PC-3 (cell line): ENCODE results near the gene PSMD13. TPM values are rescaled to one million over a fixed set of nuclear protein-coding genes. Genes with fewer than 3 reads are reported as not detected.

Experiments used
- ATAC-seq: fragments of 200-7000 bp; cut with Tn5 transposase; 2 replicates; pipeline ENCODE4 v1.9.1; 2020; ENCODE audit warnings: mild to moderate bottlenecking, moderate library complexity
- BruUV-seq: library from RNA; stranded (reverse); fragments of 400-500 nt; replicated peaks from 2 replicates; lab custom pipeline; 2021; lab: Mats Ljungman, UMichigan
- CTCF ChIA-PET: fragments of 300-600 bp; sonication (Branson Sonifier 250); formaldehyde crosslinking; loops from one replicate; lab custom pipeline; 2022; ENCODE audit warnings: antibody characterized with exemption; lab: Charles Lee
- POLR2A ChIA-PET: fragments of 300-600 bp; sonication (Branson Sonifier 250); formaldehyde crosslinking; loops from one replicate; lab custom pipeline; 2022; ENCODE audit warnings: antibody characterized with exemption; ENCODE audit not compliant: unreplicated experiment; lab: Charles Lee
- DNase-seq: peaks from one replicate; pipeline ENCODE4 v3.0.0-alpha.2; 2015
- H2AFZ ChIP-seq: fragments of 300-600 bp; sonication (generic); 2 replicates; pipeline ENCODE4 v1.6.0; 2016; ENCODE audit warnings: antibody characterized with exemption, low read length
- H3F3A ChIP-seq: fragments of 300-600 bp; sonication (generic); one replicate; pipeline ENCODE4 v1.6.0; 2017; ENCODE audit warnings: antibody characterized with exemption, low read length, control low read depth, mild to moderate bottlenecking; ENCODE audit not compliant: unreplicated experiment
- H3K27ac ChIP-seq: fragments of 300-600 bp; sonication (generic); 2 replicates; pipeline ENCODE4 v1.5.1; 2016; ENCODE audit warnings: mild to moderate bottlenecking, low read length
- H3K27me3 ChIP-seq: fragments of 300-600 bp; sonication (generic); 2 replicates; pipeline ENCODE4 v1.6.1; 2016; ENCODE audit warnings: low read length, mixed read lengths
- H3K36me3 ChIP-seq: fragments of 300-600 bp; sonication (generic); 2 replicates; pipeline ENCODE4 v1.6.1; 2016; ENCODE audit warnings: low read depth, mixed run types, low read length, mixed read lengths
- H3K4me1 ChIP-seq: fragments of 300-600 bp; sonication (generic); 2 replicates; pipeline ENCODE4 v1.5.1; 2016; ENCODE audit warnings: low read length; ENCODE audit not compliant: insufficient read depth
- H3K4me2 ChIP-seq: fragments of 300-600 bp; sonication (generic); 2 replicates; pipeline ENCODE4 v1.6.0; 2016; ENCODE audit warnings: low read length
- H3K4me3 ChIP-seq: fragments of 300-600 bp; sonication (generic); 2 replicates; pipeline ENCODE4 v1.5.1; 2016; ENCODE audit warnings: mild to moderate bottlenecking, low read length, mixed read lengths
- H3K79me2 ChIP-seq: fragments of 300-600 bp; sonication (generic); 2 replicates; pipeline ENCODE4 v1.6.1; 2017; ENCODE audit warnings: low read length, mixed read lengths
- H3K9ac ChIP-seq: fragments of 300-600 bp; sonication (generic); 2 replicates; pipeline ENCODE4 v1.6.0; 2016; ENCODE audit warnings: mild to moderate bottlenecking, low read length
- H3K9me2 ChIP-seq: fragments of 300-600 bp; sonication (generic); replicated peaks from 2 replicates; pipeline ENCODE4 v1.6.1; 2016; ENCODE audit warnings: mixed run types, low read length, mixed read lengths
- H3K9me3 ChIP-seq: fragments of 300-600 bp; sonication (generic); 2 replicates; pipeline ENCODE4 v1.6.1; 2016; ENCODE audit warnings: low read length, mixed read lengths
- H4K20me1 ChIP-seq: fragments of 300-600 bp; sonication (generic); 2 replicates; pipeline ENCODE4 v1.6.1; 2016; ENCODE audit warnings: low read length, mixed read lengths
- CTCF ChIP-seq: fragments of 300-600 bp; sonication (generic); conservative IDR thresholded peaks from 2 replicates; pipeline ENCODE4 v1.5.1; 2017; ENCODE audit warnings: antibody characterized with exemption, low read depth, mild to moderate bottlenecking, low read length
- EZH2 ChIP-seq: fragments of 300-600 bp; sonication (generic); IDR thresholded peaks from one replicate; pipeline ENCODE4 v1.6.1; 2017; ENCODE audit warnings: antibody characterized with exemption, mild to moderate bottlenecking, low read length; ENCODE audit not compliant: unreplicated experiment
- EZH2phosphoT487 ChIP-seq: fragments of 300-600 bp; sonication (generic); IDR thresholded peaks from 2 replicates; pipeline ENCODE4 v1.6.1; 2018; ENCODE audit warnings: mild to moderate bottlenecking, antibody characterized with exemption, low read length, borderline replicate concordance
- intact Hi-C: fragments of 100-400 bp; cut with micrococcal nuclease; formaldehyde crosslinking; loops from 2 replicates; pipeline ENCODE4 v1.9.0; 2023
- total RNA-seq: library from RNA; depleted of rRNA; stranded (reverse); fragments of >200 nt; gene quantifications from 2 replicates; pipeline ENCODE4 v1.2.3, GENCODE V29; 2014

PSMD13 gene
- total RNA-seq, 1 experiment from 2014 or later, result 255 TPM

DNA sequence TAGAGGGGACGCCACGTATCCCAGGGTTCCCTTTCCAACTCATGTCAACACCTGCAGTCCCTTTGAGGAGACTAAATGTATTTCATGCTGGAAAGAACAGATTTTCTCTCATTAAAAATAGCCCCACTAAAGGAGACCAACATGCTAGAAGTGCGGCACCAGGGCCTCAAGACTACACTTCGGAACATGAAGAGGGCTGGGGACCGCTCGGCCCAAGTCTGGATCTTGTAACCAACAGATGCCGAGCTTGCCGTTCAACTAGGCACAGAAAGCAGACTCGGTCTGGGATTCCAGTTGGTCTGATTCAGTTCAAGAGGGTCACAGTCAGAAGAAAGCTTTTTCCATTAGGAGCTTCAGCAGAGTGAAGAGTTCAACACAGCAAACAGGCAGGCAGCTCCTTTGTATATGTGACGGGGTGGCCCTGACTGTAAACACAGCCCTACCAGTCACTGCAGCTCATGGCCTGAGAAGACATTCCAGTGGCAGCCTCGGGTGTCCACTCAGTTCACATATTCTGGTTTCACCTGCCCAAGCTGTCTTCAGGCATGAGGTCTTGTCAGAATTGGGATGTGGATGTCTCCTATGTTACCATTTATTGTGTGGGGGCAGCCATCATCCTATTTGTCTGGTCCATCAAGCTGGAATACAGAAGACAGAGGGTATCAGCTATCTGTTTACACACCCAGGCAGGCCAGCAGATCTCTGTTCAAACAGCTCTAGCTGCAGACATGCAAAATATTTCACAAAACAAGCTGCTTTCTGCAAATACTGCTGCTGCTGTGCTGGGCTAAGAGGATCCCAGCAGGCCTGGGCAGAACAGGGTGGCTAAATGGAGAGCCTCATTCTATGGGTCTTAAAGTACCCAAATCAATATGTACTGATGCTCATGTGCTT is 20.4 kb upstream of the PSMD13 start:
- Histone ChIP-seq H3K4me3 (no peak overlapping the region), H3F3A (no peaks in the 10 kb centered on the region), H3K4me1 (no peaks in the 10 kb centered on the region), H3K27ac (no peak overlapping the region), H3K79me2 (peaks cover 2% of the 10 kb centered on the region), H3K36me3 (peaks cover 28% of the 10 kb centered on the region), H4K20me1 (no peaks in the 10 kb centered on the region), H3K9me2 (no peaks in the 10 kb centered on the region), H3K4me2 (no peak overlapping the region), H3K9ac (no peak overlapping the region), H3K27me3 (no peaks in the 10 kb centered on the region), H3K9me3 (no peaks in the 10 kb centered on the region), H2AFZ (no peak overlapping the region)
- DNase-seq (no peak), ATAC-seq (0 out of 2 replicates have a peak, but pooled peaks have one; percentile 10)
- intact Hi-C loops, result no loop called here
- no TSS peak for BruUV-seq
- CTCF ChIA-PET, result interaction anchor here (0.6 kb wide), 1 partner anchor 9 kb away, joined by 3 read pairs; the partner anchor contains the start of genes BET1L and RIC8A
- TF ChIP-seq CTCF (no peak), EZH2phosphoT487 (no peak), EZH2 (no peak)
- POLR2A ChIA-PET, result interaction anchor here (0.6 kb wide), 2 partner anchors 9 to 67 kb away, joined by 4 to 9 read pairs; partner anchors contain the start of genes BET1L and RIC8A

GRCh38 chr11:217704-218103 is 19.1 kb upstream of the PSMD13 start:
- POLR2A ChIA-PET, result no interaction called here
- Histone ChIP-seq H3K9me2 (no peaks in the 10 kb centered on the region), H4K20me1 (no peaks in the 10 kb centered on the region), H3K27me3 (no peaks in the 10 kb centered on the region), H3K4me3 (no peak overlapping the region), H3K27ac (no peak overlapping the region), H3K9me3 (no peaks in the 10 kb centered on the region), H3F3A (no peaks in the 10 kb centered on the region), H3K36me3 (peaks cover 14% of the 10 kb centered on the region), H3K4me2 (no peak overlapping the region), H3K9ac (no peak overlapping the region), H3K79me2 (no peaks in the 10 kb centered on the region), H2AFZ (no peak overlapping the region), H3K4me1 (no peaks in the 10 kb centered on the region)
- CTCF ChIA-PET, result no interaction called here
- ATAC-seq, result no peak
- TF ChIP-seq EZH2phosphoT487 (no peak), EZH2 (no peak), CTCF (no peak)
- intact Hi-C loops, result no loop called here
- no peak for DNase-seq
- BruUV-seq, result no TSS peak
